NCI-H2081 (cell line): ENCODE measurements around the gene WRAP73.

Experiments used
- DNase-seq, 2 experiments: peaks; one replicate each; lab custom pipeline; 2025; lab: John Stamatoyannopoulos, UW

WRAP73 gene

GRCh38 chr1:3668585-3669300 is 18.8 kb upstream of the WRAP73 start:
- peak; percentile 63 to 82 for DNase-seq

DNA sequence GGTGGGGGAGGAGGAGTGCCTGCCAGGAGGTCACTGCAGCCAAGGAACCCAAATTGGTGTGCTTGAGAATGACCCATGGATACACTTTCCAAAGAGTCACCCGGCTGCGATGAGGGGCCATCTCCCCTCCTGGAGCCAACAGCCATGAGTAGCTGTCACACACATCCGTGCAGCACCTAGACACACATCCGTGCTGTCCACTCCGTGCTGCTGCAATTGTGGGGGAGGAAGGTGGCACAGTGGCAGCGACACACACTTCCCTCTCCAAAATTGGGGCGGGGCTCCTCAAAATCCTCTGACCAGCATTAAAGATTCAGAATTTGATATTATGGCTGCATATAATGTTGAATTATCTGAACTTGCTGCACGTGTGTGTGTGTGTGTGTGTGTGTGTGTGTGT is 18.2 kb upstream of the WRAP73 start:
- no peak for DNase-seq

DNA sequence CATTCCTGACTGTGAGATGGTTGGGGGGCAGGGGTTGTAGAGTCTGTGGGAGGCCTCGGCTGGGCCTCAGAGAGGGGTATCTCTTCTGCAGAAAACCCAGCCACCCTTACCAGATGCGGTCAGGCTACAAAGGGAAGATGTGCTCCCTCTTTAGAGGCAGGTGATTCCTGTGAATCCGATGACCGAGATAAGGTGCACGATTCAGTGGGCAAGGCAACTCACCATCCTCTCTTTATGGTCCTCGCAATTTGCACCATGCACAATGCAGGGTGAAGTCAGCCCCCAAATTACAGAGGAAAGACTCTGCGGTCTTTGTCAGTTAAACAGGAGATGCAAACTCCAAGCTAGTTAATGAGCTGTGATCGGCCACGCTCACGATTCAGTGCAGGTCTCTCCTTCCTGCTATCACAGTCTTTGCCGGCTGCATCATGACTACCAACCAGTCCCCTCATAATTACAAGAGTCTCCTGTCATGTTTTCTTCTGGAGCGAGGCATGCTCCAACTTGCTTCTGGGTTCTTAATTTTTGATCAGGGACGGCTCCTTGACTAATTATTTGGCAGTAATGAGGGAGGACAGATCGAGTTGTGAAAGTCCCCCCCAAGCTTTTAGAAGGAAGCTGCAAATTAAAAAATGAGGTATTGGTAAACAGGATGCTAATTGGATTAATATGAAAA is 14.9 kb upstream of the WRAP73 start:
- DNase-seq = no peak

DNA sequence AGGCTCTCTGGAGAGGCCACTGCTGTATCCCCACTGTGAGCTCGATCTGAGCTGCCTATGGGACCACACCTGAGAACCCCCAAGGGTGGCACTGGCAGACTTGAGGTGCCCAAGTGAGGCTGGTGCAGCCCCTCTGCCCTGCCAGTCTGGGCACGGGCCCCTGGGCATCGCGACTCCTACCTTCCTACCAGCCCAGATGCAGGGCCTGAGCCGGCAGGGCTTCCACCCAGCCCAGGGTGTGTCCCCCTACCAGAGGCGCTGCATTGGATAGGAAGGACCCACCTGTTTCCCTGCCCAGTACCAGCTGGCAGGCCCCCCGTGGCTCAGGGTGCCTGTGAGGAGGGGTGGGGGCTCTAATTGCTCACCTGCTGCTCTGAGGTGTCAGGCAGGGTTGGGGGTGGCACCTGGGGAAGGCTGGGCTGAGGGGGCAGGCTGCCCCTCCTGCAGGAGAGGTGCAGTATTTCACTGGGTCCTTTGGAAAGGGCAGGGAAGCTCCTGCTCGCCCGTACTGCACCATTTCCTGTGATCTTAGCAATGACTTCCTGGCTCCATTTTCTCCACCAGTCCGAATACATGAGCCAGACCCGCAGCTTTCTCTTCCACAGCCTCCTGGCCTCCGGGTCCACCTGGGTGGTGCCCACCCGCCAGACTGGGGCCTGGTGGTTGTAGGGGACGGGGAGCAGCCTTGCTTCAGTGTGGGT is 14.2 kb upstream of the WRAP73 start:
- peak in 1 of 2 experiments; percentile 48 for DNase-seq

- no peak for DNase-seq
These were observed 12.3 kb upstream of the WRAP73 start for GRCh38 chr1:3662080-3662671.

- DNase-seq = no peak
These were observed 11.7 kb upstream of the WRAP73 start for GRCh38 chr1:3661631-3662030.

DNA sequence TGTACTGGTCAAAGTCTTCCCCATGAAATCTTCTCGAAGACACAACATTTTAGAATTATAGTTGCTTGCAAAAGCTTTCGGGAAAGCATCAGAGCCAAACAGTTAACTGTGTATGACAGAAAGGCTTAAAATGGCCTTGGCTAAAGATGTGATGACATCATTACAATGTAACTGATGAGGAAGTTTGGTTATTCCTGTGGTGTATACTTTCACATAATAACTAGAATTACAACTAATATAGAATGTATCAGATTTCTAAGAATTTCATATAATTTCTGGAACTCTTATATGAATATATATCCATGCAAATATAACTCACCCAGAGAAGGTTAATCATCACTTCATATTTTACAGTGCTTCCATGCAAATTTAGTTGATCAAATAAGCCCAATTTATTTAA is 10.8 kb upstream of the WRAP73 start:
- DNase-seq = no peak

GRCh38 chr1:3659093-3659492 is 9.2 kb upstream of the WRAP73 start:
- no peak for DNase-seq

- DNase-seq = peak in 1 of 2 experiments; percentile 32
These were observed 8.3 kb upstream of the WRAP73 start for GRCh38 chr1:3658231-3658615.

- DNase-seq = no peak
These were observed 7.8 kb upstream of the WRAP73 start for GRCh38 chr1:3657578-3658230.

- DNase-seq = no peak
These were observed 7.2 kb upstream of the WRAP73 start for GRCh38 chr1:3657096-3657475.

DNA sequence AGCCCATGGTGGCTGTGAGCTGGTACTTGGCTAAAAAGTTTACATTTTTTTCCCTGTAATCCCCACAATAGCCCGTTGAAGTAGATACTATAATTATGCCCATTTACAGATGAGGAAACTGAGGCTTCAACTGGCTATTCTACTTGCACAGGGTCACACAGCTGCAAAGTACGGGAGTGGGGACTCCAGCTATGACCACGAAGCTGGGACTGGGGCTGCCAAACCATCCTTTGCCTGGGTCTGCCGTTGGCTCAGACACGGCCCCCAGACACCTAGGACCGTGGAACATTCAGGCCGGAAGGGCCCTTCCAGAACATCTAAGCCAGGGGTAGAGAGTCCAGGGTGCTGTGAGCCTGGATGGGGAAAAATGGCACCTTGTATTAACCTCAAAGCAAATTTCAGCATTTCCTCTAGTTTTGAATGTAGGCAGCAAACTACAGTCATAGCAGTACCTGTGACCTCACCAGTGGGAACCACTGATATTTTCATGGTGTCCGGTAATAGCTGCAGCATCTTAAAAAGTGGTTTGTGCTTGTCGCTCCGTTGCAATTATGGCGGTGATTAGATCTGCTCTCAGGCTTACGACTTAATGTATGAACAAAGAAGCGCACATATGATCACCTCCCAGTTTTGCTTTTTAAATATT is 6.7 kb upstream of the WRAP73 start:
- DNase-seq = peak in 1 of 2 experiments; percentile 4

GRCh38 chr1:3654549-3655281 is 4.8 kb upstream of the WRAP73 start:
- no peak for DNase-seq

DNA sequence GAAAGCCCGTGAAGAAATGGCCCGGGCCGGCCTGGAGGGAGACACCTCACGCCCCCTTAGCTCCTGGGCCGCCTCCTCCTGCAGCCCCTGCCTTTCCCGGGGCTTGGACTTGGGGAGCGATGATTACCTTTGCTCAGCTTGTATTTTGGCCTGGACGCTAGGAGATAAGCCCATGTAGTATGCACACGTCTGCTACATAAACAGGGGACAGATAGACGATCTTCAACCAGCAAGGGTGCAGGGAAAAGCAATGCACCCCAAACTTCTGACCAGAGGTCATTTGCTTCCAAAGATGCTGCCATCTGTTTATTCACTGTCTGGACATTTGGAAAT is 3.3 kb upstream of the WRAP73 start:
- no peak for DNase-seq

GRCh38 chr1:3652548-3653285 is 2.8 kb upstream of the WRAP73 start:
- peak in 1 of 2 experiments; percentile 8 for DNase-seq

DNA sequence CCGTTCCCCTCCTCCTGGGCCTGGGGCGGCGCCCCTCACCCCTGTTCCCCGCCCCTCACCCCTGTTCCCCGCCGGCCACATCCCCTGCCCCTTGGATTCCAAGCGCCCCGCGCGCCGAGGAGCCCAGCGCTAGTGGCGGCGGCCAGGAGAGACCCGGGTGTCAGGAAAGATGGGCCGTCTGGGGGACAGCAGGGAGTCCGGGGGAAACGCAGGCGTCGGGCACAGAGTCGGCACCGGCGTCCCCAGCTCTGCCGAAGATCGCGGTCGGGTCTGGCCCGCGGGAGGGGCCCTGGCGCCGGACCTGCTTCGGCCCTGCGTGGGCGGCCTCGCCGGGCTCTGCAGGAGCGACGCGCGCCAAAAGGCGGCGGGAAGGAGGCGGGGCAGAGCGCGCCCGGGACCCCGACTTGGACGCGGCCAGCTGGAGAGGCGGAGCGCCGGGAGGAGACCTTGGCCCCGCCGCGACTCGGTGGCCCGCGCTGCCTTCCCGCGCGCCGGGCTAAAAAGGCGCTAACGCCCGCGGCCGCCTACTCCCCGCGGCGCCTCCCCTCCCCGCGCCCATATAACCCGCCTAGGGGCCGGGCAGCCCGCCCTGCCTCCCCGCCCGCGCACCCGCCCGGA is 2.1 kb upstream of the WRAP73 start, which contains the start of gene TP73:
Gene TP73 (plus strand): TSS at position 587 of the 618 bp plus-strand sequence. CDS start 29,850 bp downstream, outside the sequence.
- peak; percentile 13 to 36 for DNase-seq

- no peak for DNase-seq
These were observed 1.4 kb upstream of the WRAP73 start for GRCh38 chr1:3651026-3651929.

GRCh38 chr1:3650248-3651025 is 534 bp upstream of the WRAP73 start:
- DNase-seq = no peak
